ENCODE data around the gene RGPD4.

DNA sequence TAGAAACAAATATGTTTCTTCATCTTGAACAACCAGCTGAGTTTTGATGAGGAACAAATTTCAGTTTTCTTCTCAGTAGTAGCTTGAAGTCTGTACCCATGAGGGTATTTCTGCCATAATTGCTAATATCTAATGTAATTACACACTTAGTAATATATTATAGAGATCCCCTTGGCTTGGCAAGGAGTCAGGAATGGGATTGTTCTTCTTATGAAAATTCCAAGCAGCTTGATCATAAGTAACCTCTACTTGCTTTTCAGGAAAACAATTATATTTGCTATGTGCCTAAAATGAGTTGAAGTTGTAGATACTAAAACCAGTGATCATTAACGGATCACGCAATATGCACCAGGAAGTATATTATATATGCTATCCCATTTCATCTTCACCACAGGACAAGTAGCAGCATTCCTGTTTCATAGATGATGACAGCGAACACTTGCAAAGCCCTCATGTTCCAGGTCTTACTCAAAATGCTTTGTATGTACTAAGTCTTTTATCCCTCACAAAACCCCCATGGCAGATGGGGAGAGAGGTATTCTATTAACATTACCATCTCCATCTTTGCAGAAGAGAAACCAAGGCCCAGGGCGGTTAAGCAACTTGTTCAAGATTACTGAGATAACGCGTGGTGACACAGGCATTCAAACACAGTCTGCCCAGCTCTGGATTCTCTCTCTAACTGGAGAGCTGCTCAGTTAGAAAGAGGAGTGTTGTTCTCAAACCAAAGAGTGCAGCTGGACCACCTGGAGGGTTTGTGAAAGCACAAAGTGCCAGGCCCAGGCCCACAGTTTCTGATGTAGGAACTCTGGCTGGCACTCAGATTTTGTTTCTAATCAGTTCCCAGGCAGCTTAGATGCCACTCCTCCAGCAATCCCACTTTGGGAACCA, 21.8 kb upstream of the RGPD4 start:
- TF ChIP-seq, protein P1, sequence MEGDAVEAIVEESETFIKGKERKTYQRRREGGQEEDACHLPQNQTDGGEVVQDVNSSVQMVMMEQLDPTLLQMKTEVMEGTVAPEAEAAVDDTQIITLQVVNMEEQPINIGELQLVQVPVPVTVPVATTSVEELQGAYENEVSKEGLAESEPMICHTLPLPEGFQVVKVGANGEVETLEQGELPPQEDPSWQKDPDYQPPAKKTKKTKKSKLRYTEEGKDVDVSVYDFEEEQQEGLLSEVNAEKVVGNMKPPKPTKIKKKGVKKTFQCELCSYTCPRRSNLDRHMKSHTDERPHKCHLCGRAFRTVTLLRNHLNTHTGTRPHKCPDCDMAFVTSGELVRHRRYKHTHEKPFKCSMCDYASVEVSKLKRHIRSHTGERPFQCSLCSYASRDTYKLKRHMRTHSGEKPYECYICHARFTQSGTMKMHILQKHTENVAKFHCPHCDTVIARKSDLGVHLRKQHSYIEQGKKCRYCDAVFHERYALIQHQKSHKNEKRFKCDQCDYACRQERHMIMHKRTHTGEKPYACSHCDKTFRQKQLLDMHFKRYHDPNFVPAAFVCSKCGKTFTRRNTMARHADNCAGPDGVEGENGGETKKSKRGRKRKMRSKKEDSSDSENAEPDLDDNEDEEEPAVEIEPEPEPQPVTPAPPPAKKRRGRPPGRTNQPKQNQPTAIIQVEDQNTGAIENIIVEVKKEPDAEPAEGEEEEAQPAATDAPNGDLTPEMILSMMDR (IDR thresholded peaks at IDR 0.05): no peak
- no peak for TF ChIP-seq POLR2AphosphoS5 (IDR thresholded peaks at IDR 0.05)
- no peak for TF ChIP-seq POLR2A (IDR thresholded peaks at IDR 0.05)
- no peak for TF ChIP-seq EP300 (IDR thresholded peaks at IDR 0.05)

Measured in sigmoid colon (tissue), 4 donors.